Adipose tissue (tissue), 3 donors: Measurements from ENCODE around the gene FILIP1. TPM values are rescaled to one million over a fixed set of nuclear protein-coding genes. Genes with fewer than 3 reads are reported as not detected.

Experiments used
- H3K27ac ChIP-seq: one replicate; pipeline ENCODE4 v1.5.1; 2013; ENCODE audit warnings: low read depth, low read length
- WGBS, 3 donors: extraction: QIAGEN DNeasy Blood & Tissue Kit; methylation state at CpG; one replicate each; pipeline ENCODE4 v1.1.7; 2013; 5-methylcytosine and 5-hydroxymethylcytosine counted together
- polyA plus RNA-seq, 3 donors: library from polyadenylated mRNA; stranded (reverse); fragments of 200-250 nt; gene quantifications; one replicate each; pipeline ENCODE4 v1.2.3, GENCODE V29; 2013
- donor health status: healthy with polysubstance abuse.
- donor health status: Bipolar disorder and iron deficiency.
- donor health status: healthy.

The FILIP1 gene, protein sequence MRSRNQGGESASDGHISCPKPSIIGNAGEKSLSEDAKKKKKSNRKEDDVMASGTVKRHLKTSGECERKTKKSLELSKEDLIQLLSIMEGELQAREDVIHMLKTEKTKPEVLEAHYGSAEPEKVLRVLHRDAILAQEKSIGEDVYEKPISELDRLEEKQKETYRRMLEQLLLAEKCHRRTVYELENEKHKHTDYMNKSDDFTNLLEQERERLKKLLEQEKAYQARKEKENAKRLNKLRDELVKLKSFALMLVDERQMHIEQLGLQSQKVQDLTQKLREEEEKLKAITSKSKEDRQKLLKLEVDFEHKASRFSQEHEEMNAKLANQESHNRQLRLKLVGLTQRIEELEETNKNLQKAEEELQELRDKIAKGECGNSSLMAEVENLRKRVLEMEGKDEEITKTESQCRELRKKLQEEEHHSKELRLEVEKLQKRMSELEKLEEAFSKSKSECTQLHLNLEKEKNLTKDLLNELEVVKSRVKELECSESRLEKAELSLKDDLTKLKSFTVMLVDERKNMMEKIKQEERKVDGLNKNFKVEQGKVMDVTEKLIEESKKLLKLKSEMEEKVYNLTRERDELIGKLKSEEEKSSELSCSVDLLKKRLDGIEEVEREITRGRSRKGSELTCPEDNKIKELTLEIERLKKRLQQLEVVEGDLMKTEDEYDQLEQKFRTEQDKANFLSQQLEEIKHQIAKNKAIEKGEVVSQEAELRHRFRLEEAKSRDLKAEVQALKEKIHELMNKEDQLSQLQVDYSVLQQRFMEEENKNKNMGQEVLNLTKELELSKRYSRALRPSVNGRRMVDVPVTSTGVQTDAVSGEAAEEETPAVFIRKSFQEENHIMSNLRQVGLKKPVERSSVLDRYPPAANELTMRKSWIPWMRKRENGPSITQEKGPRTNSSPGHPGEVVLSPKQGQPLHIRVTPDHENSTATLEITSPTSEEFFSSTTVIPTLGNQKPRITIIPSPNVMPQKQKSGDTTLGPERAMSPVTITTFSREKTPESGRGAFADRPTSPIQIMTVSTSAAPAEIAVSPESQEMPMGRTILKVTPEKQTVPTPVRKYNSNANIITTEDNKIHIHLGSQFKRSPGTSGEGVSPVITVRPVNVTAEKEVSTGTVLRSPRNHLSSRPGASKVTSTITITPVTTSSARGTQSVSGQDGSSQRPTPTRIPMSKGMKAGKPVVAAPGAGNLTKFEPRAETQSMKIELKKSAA (N-terminal part only)
- 1 to 10 TPM in 2 of 3 donors, under 1 TPM in 1; 0.81 to 7.1 (median 3.1) TPM for polyA plus RNA-seq

- WGBS, 3 donors, result 10 to 23% (median 22%) methylated on average over 10 of the region's 10 CpGs
- H3K27ac ChIP-seq, result no peak within 1 kb of the TSS
Measured at GRCh38 chr6:75493400-75494064, at the start of gene FILIP1. Gene FILIP1 (minus strand): TSS chr6:75493800. CDS start chr6:75414972, 78,828 bp downstream.

DNA sequence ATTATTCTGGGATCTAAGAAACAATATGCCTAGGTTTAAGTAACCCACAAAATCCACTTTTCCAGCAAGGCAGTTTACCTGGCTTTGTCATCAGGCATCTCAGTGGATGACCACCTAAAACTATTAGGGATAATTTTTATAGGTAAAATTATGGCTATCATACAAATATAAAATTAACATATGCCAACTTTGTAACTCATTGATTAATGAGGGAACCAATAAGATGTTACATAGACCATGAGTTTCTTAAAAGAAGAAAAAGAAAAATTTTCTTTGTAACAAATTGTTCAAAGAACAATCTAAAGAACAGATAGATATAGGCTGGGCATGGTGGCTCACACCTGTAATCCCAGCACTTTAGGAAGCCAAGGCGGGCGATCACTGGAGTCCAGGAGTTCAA lies 49.7 kb upstream of the FILIP1 start:
- 77 to 93% (median 84%) methylated on average over 2 of the region's 2 CpGs for WGBS, 3 donors

GRCh38 chr6:75539136-75539535 lies 45.5 kb upstream of the FILIP1 start:
- WGBS, 3 donors, result 55 to 75% (median 70%) methylated on average over 4 of the region's 4 CpGs

More for the DNA sequence above, 49.7 kb upstream of the FILIP1 start:
- no peak overlapping the region for H3K27ac ChIP-seq

DNA sequence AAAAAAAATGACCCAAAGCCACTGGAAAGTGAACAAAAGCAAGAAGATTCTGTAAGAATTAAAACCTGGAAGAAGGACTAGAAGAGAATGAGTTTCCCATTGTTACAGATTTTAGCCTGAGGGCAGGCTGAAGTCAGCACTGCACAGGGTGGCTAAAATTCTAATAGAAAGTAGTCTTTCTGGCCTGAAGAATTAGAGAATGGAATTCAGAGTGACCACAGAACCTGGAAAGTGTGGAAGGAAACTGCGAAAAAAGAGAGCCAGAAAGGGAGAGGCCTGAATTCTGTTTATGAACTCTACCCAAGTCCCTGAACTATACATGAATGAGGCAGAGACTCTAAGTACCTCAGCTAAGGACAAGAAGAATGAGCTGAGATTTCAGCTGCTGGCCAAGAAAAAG lies 38.9 kb upstream of the FILIP1 start:
- WGBS, 3 donors, result 91 to 100% (median 95%) methylated on average over 1 of the region's 1 CpG

More at GRCh38 chr6:75539136-75539535, 45.5 kb upstream of the FILIP1 start:
- no peak overlapping the region for H3K27ac ChIP-seq

GRCh38 chr6:75531174-75531573 lies 37.6 kb upstream of the FILIP1 start:
- 45 to 75% (median 74%) methylated on average over 1 of the region's 1 CpG for WGBS, 3 donors
- H3K27ac ChIP-seq, result no peak overlapping the region

More for the DNA sequence above, 38.9 kb upstream of the FILIP1 start:
- no peak overlapping the region for H3K27ac ChIP-seq

- no peak overlapping the region for H3K27ac ChIP-seq
- WGBS, 3 donors, result 76 to 85% (median 79%) methylated on average over 4 of the region's 4 CpGs
Measured at GRCh38 chr6:75530696-75531095, 37.1 kb upstream of the FILIP1 start.

DNA sequence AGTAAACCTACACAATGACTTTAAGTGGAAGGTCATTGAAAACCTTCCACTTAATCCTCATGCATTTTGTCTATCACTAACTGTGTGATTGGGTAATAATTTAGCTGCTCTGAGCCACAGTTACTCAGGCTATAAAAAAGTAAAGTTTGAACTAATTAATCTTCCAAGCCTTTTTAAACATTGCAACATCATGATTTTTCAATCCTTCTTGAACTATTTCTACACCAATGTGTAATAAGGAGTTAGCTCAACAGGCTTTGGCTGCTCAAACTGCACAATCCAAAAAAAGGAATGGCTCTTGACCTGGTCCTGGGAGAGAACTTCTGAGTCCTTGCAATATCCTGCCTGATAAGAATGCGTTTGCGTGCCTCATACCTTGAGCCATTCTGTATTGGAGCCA lies 34.8 kb upstream of the FILIP1 start:
- 52 to 61% (median 52%) methylated on average over 2 of the region's 2 CpGs for WGBS, 3 donors
- no peak overlapping the region for H3K27ac ChIP-seq

GRCh38 chr6:75526502-75527127 lies 33.0 kb upstream of the FILIP1 start:
- no peak overlapping the region for H3K27ac ChIP-seq
- 8 to 19% (median 15%) methylated on average over 4 of the region's 4 CpGs for WGBS, 3 donors

- 90 to 95% (median 93%) methylated on average over 3 of the region's 3 CpGs for WGBS, 3 donors
- no peak overlapping the region for H3K27ac ChIP-seq
Measured at GRCh38 chr6:75525682-75526081, 32.1 kb upstream of the FILIP1 start.

- no peak overlapping the region for H3K27ac ChIP-seq
Measured at GRCh38 chr6:75524322-75524972, 30.8 kb upstream of the FILIP1 start.

GRCh38 chr6:75516757-75517156 lies 23.2 kb upstream of the FILIP1 start:
- no peak overlapping the region for H3K27ac ChIP-seq
- WGBS, 3 donors, result 35 to 38% (median 38%) methylated on average over 2 of the region's 2 CpGs

More at GRCh38 chr6:75524322-75524972, 30.8 kb upstream of the FILIP1 start:
- WGBS, 3 donors, result 6 to 40% (median 37%) methylated on average over 9 of the region's 9 CpGs

DNA sequence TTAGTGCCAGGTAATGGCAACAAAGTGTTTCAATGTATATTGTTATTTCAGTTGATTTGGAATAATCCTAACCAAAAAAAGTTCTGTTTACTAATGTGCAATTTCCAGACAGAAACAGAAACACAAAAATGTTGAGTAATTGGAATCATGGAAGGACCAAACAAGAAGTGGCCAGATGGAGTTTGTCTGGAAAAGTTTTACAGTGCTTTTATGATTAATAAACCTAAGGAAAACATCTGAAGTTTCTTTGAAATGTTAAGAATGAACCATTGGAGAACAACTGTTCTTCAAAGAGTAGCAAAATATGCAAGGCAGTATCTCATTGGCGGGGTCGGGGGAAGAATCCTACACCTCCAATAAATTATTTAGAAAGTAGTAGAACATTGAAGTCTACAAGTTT lies 19.0 kb upstream of the FILIP1 start:
- H3K27ac ChIP-seq, result no peak overlapping the region
- 85 to 95% (median 91%) methylated on average over 2 of the region's 2 CpGs for WGBS, 3 donors

GRCh38 chr6:75505424-75505823 lies 11.8 kb upstream of the FILIP1 start:
- 84 to 93% (median 87%) methylated on average over 2 of the region's 2 CpGs for WGBS, 3 donors
- no peak overlapping the region for H3K27ac ChIP-seq

DNA sequence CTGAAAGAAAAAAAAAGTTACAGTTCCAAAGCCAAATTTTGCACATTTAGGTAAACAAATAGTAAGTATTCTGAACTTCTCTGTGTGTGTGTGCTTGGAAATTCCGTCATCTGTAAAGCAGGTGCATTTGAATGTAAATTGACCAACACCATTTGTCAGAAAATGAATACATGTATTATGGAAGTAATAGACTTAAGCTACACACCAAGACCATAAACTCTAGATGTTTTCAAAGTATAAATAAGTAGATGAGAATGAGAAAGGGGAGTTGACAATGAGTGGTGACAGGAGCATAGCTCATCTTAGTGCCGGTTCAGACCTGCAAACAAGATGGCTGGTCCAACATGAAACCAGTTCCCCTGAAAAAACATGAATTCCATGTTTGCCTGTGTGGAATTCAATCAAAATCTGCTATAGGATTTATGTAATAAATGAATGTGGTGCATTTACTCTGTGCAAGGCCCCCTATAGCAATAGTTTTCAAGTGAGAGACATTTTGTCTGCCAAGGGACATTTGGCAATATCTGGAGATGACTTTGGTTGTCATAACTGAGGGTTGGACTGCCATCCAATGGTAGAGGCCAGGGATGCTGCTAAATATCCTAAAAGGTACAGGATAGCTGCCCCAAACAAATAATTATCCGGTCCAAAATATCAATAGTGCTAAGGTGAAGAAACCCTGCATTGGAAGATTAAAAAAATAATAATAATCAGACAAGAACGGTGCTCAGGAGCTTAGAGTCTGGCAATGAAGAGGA lies 11.0 kb upstream of the FILIP1 start:
- WGBS, 3 donors, result 85 to 89% (median 86%) methylated on average over 4 of the region's 4 CpGs
- H3K27ac ChIP-seq, result no peak overlapping the region

GRCh38 chr6:75503291-75503690 lies 9.7 kb upstream of the FILIP1 start:
- no peak overlapping the region for H3K27ac ChIP-seq
- WGBS, 3 donors, result 60 to 73% (median 70%) methylated on average over 2 of the region's 2 CpGs

- H3K27ac ChIP-seq, result no peak overlapping the region
- WGBS, 3 donors, result 69 to 79% (median 75%) methylated on average over 3 of the region's 3 CpGs
Measured at GRCh38 chr6:75502884-75503283, 9.3 kb upstream of the FILIP1 start.
